Mesodermal cell (in vitro differentiated cells): ENCODE results near the gene CTRB1.

ENCODE experiments used
- H3K27ac ChIP-seq: 2 replicates; pipeline ENCODE4 v1.7.0; 2013; ENCODE audit warnings: mild to moderate bottlenecking, low read depth, low read length, moderate library complexity; ENCODE audit not compliant: severe bottlenecking
- H3K36me3 ChIP-seq: 2 replicates; pipeline ENCODE4 v1.7.1; 2013; ENCODE audit warnings: mild to moderate bottlenecking, low read length, moderate library complexity; ENCODE audit not compliant: control insufficient read depth, insufficient read depth
- H3K4me1 ChIP-seq: one replicate; pipeline ENCODE4 v1.7.1; 2013; ENCODE audit warnings: mild to moderate bottlenecking, low read length; ENCODE audit not compliant: insufficient read depth, control insufficient read depth, poor library complexity, severe bottlenecking
- H3K4me3 ChIP-seq: 2 replicates; pipeline ENCODE4 v1.7.0; 2013; ENCODE audit warnings: low read length, control low read depth, mild to moderate bottlenecking; ENCODE audit not compliant: insufficient read depth, poor library complexity, severe bottlenecking; ENCODE audit errors: extremely low read depth
- H3K9me3 ChIP-seq: 2 replicates; pipeline ENCODE4 v1.7.1; 2013; ENCODE audit warnings: mild to moderate bottlenecking, low read length, moderate library complexity; ENCODE audit not compliant: control insufficient read depth
- WGBS, 2 experiments: methylation state at CpG; one replicate each; pipeline ENCODE4 v1.1.5; 2013; ENCODE audit warnings: missing lambda C conversion rate in 2 of 2; ENCODE audit not compliant: insufficient coverage in 2 of 2; 5-methylcytosine and 5-hydroxymethylcytosine counted together

Gene CTRB1

DNA sequence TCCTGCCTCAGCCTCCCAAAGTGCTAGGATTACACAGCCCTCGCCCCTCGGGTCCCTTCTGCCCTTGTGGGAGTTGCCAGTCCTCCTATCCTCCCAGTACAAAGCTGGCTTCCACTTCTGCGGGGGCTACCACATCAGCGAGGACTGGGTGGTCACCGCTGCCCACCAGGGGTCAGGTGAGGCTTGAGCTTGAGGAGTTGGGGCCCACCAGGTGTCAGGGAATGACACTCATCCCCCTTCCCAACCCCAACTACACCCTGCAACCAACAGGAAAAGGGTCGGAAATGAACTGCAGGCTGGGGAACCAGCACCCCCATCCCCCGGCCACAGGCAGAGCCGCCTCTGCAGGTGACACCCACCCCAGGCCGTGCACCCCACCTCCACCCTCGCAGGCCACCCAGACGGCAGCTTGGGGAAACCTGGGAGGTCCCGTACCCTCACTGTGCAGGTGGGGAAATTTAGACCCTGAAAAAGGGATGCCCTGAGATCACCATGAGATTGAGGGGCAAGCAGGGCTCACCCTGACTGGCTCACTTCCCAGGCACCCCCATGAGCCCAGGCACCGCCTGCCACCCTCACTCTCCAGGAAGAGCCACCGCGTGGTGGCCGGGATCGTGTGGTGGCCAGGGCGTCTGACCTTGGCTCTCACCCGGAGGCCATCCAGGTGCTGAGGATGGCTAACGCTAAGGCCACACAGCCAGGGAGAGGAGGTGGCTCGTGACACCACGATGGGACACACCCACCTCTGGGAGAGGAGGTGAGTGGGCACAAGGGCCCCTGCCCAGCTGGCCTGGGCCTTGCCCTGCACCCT is 8.0 kb downstream of the CTRB1 start:
- H3K9me3 ChIP-seq, result no peaks in the 10 kb centered on the region
- H3K36me3 ChIP-seq, result peaks cover 41% of the 10 kb centered on the region
- 81 to 93% methylated on average over 11 to 13 of the region's 22 CpGs for WGBS, 2 experiments
- no peak overlapping the region for H3K4me3 ChIP-seq
- H3K4me1 ChIP-seq, result no peaks in the 10 kb centered on the region
- H3K27ac ChIP-seq, result no peak overlapping the region

DNA sequence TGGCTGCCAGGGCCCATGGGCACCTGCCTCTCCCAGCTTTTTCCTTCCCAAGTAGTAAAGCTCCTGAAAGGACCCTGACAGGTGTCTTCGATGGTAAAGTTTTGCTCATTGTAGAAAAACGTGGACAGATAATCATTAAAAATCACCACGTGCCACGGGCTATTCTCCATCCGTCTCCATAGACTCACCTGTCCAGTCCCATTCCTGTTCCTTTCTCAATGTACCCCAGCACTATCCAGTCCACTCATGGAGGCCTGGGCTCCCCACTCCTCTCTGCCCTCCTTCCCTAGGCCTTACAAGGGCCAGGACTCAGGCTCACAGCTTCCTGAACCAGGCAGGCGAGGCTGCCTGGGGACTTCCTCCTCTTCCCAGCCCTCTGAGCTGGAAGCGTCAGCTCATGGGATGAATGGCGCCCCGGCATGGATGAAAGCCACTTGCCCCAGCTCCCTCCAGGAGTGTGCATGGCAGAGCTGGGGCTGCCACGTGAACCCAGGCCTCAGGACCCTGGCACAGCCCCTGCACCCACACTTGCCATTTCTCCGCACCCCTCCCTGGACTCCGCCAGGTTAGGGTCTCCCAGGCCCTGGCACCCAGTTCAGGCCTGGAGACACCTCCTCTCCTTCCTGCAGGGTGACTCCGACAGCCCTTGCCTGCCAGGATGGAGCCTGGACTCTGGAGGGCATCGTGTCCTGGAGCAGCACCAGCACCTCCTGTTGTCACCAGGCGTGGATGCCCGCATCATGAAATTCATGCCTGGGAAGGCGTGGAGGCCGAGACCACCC is 8.8 kb downstream of the CTRB1 start:
- Histone ChIP-seq H3K4me3 (no peak overlapping the region), H3K4me1 (no peaks in the 10 kb centered on the region), H3K36me3 (peaks cover 47% of the 10 kb centered on the region), H3K27ac (peak overlapping the region; percentile 23), H3K9me3 (no peaks in the 10 kb centered on the region)
- WGBS, 2 experiments, result 91 to 98% methylated on average over 14 to 18 of the region's 18 CpGs

DNA sequence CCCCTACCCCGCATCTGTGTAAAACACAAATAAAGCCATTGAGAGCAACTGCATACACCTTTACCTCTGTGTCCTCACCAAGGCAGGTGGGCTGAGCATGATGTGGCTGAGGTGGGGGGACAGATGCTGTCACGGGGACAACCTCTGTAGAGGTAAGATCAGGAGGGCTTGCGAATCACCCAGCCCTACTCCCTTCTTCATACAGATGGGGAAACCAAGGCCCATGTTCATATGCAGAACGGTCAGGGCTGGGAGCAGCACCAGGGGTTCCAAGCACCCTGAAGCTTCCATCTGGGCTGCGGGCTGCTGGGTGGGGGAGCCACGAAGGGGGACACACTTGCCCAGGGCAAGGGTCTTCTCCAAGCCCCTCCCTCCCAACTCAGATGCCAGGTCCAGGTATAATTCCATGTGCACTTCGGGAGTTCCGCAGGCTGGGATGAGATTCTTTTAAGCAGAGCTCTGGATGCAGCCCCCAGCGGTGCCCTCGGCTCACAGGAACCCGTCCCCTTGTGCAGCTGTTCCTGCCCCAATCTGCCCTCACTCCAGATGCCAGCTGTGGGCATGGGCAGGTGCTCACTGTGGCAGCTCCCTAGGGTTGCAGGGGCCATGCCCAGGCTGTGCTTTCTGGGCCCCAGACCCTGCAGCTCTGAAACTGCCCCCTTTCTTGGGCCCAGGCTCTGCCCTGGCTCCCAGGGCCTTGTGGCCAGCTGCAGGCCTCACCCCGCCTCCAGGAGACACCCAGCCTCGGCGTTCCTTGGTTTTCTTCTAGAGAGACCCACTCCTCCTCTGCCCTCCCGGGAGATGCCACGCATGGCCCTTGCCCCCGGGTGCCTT is 9.6 kb downstream of the CTRB1 start:
- no peaks in the 10 kb centered on the region for H3K9me3 ChIP-seq
- no peaks in the 10 kb centered on the region for H3K4me1 ChIP-seq
- WGBS, 2 experiments, result 95 to 97% methylated on average over 9 to 16 of the region's 17 CpGs
- peak overlapping the region; percentile 23 for H3K27ac ChIP-seq
- no peak overlapping the region for H3K4me3 ChIP-seq
- peaks cover 55% of the 10 kb centered on the region for H3K36me3 ChIP-seq

DNA sequence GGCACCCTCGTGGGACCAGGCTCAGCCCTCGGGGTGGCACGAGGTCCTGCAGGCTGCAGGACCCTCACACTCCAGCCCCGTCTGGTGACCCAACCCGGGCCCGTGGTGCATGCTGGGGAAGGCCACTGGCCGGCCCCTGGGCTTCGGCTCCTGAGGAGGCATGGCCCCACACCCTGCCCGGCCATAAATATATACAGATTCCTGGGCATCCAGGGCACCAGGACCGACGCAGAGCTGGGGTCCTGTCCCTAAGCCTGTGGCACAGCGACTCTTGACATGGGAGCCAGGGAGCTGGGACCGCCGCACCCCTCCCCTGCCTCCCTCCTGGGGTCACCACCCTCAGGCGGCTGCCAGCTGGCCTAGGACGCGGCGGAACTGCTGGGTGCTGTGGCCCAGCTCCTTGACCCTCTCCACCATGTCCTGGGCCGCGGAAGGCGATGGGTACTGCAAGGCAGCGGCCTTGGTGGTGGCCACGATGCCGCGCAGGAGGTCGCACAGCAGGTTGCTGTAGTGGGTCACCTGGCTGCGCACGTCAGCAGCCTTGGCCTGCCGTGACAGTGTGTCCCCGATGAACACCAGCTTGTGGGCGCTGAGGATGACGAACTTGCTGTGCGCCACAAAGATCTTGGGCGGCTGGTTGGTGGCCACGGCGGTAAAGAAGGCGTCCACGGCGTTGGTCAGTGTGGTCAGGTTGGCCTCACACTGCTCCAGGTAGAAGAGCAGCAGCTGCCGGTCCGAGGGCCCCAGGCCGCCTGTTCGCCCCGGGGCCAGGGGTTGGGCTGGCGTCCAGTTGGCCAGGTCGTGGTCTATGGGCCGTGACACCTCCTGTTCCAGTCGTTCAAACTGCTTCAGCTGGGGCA is 10.6 kb downstream of the CTRB1 start:
- Histone ChIP-seq H3K4me3 (no peak overlapping the region), H3K27ac (peak overlapping the region; percentile 23), H3K4me1 (no peaks in the 10 kb centered on the region), H3K36me3 (peaks cover 66% of the 10 kb centered on the region), H3K9me3 (no peaks in the 10 kb centered on the region)
- 97% methylated on average over 42 to 47 of the region's 48 CpGs for WGBS, 2 experiments

DNA sequence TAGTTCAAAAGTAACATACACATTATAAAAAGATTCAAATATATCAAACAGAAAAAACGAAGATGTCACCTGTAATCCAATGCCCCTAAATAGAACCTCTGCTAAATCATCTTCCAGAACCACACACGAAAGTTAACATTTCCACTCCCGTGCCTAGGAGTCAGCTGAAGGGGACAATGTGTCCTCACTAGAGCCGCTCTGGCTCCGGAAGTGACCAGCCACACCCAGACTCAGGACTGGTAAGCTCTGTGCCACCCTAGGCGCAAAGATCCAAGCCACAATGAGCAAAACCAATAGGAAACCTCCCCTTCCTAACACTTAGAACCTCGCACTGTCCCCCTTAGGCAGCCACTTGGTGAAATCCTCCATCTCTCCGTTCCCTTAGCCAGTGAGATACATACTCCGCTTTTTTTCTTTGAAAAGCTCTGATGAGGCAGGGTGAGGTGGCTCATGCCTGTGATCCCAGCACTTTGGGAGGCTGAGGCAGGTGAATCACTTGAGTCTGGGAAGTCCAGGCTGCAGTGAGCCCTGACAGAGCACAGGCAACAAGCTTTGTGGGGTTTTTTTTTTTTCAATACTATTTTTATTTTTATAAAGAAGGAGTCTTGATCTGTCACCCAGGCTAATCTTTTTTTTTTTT is 11.8 kb downstream of the CTRB1 start:
- WGBS, 2 experiments, result 95 to 98% methylated on average over 9 of the region's 9 CpGs
- Histone ChIP-seq H3K9me3 (no peaks in the 10 kb centered on the region), H3K4me1 (no peaks in the 10 kb centered on the region), H3K4me3 (no peak overlapping the region), H3K27ac (no peak overlapping the region), H3K36me3 (peaks cover 78% of the 10 kb centered on the region)

DNA sequence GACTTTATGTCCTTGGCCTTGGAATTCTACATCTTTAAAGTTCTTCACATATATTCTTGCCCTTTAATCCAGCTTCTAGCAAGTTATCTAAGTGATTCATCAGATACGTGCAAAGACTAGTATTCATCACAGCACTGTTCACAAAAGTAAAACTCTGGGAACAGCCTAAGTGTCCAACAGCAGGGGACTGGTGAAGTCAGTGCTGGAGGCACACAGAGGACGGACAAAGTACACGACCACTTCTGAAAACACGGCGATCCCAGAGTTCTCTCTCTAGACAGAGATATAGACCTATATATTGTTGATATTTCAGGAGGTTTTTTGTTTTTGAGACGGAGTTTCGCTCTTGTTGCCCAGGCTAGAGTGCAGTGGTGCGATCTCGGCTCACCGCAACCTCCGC is 12.8 kb downstream of the CTRB1 start:
- peaks cover 5% of the 10 kb centered on the region for H3K4me1 ChIP-seq
- H3K36me3 ChIP-seq, result peaks cover 87% of the 10 kb centered on the region
- H3K4me3 ChIP-seq, result no peak overlapping the region
- WGBS, 2 experiments, result 100% methylated on average over 3 to 4 of the region's 11 CpGs
- no peaks in the 10 kb centered on the region for H3K9me3 ChIP-seq
- H3K27ac ChIP-seq, result no peak overlapping the region

DNA sequence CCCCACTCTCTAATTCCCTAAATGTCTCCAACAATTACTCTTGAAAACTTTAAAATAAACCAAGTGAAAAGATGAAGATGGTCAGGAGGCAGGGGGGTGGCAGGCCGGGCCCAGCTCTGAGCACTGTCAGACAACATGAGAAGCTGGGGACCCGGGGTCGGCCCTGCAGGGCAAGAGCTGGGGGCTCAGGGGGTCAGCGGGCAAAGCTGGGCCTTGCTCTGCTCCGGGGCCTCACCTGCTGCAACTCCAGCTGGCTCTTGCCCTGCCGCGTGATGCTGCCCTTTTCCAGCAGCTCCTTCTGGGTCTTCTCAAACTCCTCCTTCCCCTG is 14.8 kb downstream of the CTRB1 start:
- Histone ChIP-seq H3K36me3 (peaks cover 98% of the 10 kb centered on the region), H3K4me1 (peaks cover 17% of the 10 kb centered on the region), H3K9me3 (no peaks in the 10 kb centered on the region), H3K27ac (peak overlapping the region; percentile 64), H3K4me3 (no peak overlapping the region)
- WGBS, 2 experiments, result 80 to 90% methylated on average over 7 of the region's 7 CpGs

DNA sequence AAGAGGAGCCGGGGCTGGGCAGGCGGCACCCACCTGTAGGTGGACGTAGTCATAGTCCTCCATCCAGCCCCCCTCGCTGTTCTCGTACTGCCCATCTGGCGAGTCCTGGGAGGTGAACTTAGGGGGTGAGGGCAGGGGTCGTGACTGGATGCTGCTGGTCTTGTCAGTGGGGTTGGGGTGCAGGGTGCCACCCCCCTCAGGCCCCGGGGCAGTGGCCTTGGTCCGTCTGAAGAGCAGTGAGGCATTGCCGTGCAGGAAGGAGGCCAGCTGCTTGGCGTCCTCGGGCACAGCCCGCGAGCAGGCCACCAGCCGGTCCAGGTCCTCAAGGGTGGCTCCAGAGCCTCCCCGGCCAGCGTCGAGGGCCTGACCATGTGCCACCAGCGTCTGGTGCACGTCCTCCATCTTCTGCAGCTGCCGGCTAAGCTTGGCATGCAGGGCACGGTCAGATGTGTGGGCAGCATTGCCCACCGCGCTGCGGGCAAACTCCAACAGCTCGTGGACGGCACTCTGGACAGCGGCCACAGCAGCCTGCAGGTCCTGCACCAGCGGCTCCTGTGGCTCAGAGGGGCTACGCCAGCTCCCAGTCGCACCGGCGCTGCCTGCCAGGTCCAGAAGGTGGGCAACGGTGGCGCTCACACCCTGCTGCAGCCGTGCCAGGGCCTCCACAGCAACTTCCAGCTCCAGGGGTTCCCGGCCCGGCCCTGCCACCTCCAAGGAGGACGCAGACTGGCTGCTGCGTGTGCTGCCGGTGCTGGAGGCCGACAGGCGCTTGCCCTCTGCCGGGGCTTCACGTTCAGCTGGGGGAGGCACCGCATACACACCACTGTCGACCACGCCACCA is 16.3 kb downstream of the CTRB1 start:
- H3K27ac ChIP-seq, result peak overlapping the region; percentile 64
- 97 to 98% methylated on average over 44 to 45 of the region's 48 CpGs for WGBS, 2 experiments
- H3K36me3 ChIP-seq, result peaks cover 89% of the 10 kb centered on the region
- H3K4me3 ChIP-seq, result no peak overlapping the region
- no peaks in the 10 kb centered on the region for H3K9me3 ChIP-seq
- peaks cover 32% of the 10 kb centered on the region for H3K4me1 ChIP-seq

DNA sequence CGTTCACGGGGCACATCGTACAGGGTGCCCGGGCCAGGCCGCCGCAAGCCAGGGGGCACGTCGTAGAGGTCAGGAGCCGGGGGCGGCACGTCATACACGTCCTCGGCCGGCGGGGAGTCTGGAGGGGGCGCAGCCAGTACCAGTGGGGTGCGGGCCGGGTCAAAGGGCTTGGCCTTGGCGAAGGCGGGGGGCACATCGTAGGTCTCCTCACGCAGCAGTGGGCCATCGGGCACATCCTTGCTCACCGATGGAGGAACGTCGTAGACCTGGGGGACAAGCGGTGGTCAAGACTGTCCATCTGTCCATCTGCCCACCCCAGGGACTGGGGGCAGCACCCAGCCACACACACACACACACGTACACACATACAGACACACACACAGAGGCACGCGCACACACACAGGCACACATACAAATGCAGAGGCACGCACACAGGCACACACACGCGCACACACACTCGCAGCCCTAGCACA is 17.0 kb downstream of the CTRB1 start:
- Histone ChIP-seq H3K36me3 (peaks cover 89% of the 10 kb centered on the region), H3K9me3 (no peaks in the 10 kb centered on the region), H3K4me3 (no peak overlapping the region), H3K4me1 (peaks cover 38% of the 10 kb centered on the region), H3K27ac (peak overlapping the region; percentile 10)
- 96 to 97% methylated on average over 34 of the region's 34 CpGs for WGBS, 2 experiments
